ENCODE results near the gene IL4R.
"Not testable (repeated sequence)": the region's sequence is repeated elsewhere in the genome, so short reads cannot be mapped to it uniquely, and the experiment has no call there.

The IL4R gene

DNA sequence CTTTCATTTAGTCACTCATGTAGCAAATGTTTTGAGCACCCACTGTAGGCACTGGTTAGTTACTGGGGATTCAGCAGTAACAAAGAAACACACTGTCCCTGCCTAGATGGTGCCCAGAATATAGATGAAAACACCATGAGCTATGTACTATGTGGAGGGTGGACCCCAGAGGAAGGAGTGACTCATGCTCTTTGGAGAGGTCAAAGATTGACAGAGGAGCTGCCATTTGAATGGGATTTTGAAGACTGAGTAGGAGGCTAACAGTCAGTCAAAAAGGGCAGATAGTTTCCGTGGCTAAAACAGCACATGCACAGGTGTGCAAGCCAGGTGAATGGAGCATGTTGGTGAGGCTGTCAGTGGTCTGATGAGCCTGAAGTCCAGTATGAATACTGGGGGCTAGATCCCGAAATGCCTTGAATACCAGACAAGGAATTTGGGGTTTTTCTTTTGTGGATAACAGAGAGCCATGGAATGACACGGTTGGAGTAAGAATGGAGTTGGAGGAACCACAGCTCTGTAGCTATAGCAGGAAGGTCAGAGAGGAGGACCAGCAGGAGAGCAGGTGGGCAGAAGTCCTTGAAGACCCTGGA lies 94.3 kb downstream of the IL4R start:
- in situ Hi-C loops (cut with MboI; ENCODE audit: low pct_unique_long_range_greater_than_20kb, low sequenced_read_pairs): no loop called here
- DNase-seq: no peak

DNA sequence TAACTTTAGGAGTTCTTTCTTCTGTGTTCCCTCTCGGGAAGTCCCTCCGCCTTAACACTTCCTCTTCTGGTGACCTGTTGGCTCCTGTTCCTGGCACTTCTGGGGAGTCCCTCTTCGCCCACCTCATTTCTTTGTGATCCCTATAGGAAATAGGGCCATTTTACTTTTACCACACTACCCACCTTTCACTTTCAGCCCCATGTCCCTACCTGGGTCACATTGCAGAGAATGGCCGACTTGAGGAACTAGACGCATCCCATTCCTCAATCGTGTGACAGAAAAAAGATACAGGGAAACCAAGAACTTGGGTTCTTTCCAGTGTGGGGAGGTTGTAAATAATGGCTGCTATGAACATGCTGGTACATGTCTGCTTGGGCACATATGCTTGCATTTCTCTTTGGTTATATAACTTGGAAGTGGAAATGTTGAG lies 94.8 kb downstream of the IL4R start:
- DNase-seq: peak; percentile 51
- in situ Hi-C loops (cut with MboI; ENCODE audit: low pct_unique_long_range_greater_than_20kb, low sequenced_read_pairs): no loop called here

DNA sequence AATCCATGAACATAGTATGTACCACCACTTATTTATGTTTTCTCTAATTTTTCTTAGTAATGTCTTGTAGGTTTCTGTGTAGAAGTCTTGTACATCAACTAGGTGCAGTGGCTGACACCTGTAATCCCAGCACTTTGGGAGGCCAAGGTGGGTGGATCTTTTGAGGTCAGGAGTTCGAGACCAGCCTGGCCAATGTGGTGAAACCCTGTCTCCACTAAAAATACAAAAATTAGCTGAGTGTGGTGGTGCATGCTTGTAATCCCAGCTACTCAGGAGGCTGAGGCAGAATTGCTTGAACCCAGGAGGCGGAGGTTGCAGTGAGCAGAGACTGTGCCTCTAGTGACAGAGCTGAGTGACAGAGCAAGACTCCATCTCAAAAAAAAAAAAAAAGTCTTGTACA lies 96.2 kb downstream of the IL4R start:
- DNase-seq; in situ Hi-C loops (cut with MboI; ENCODE audit: low pct_unique_long_range_greater_than_20kb, low sequenced_read_pairs): not testable (repeated sequence)

DNA sequence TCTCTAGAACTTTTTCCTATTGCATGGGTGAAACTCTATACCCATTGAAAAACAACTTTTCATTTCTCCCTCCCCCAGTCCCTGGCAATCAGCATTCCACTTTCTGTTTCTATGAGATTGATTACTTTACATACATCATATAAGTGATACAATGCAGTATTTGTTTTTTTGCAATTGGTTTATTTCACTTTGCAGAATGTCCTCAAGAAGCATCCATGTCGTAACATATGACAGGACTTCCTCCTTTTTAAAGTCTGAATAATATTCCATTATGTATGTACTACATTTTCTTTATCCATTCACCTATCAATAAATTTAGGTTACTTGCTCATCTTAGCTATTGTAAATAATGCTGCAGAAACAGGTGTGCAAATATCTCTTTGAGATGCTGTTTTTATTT lies 97.0 kb downstream of the IL4R start:
- in situ Hi-C loops (cut with MboI; ENCODE audit: low pct_unique_long_range_greater_than_20kb, low sequenced_read_pairs): no loop called here
- no peak for DNase-seq

DNA sequence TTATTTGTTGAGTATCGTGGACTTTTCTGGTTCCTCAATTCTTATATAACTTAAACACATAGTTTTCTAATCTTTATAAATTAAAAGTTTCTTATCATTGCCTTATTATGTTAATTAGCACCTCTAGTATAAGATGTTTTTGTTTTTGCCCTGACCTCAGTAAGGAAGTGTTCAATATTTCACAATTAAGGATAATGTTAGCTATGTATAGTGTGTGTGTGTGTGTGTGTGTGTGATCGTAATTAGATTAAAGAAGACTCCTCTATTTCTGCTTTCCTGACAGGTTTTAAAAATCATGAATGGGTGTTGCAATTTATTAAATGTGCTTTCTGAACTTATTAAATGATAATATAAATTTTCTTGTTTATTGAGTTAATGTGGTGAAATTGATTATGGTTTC lies 100.2 kb downstream of the IL4R start:
- DNase-seq: no peak
- in situ Hi-C loops (cut with MboI; ENCODE audit: low pct_unique_long_range_greater_than_20kb, low sequenced_read_pairs): no loop called here
